Transverse colon (tissue), 4 donors: Measurements from ENCODE around the gene HIGD2B. TPM values are rescaled to one million over a fixed set of nuclear protein-coding genes. Genes with fewer than 3 reads are reported as not detected.

Experiments
- DNase-seq: peaks from one replicate; pipeline ENCODE4 v3.0.0-alpha.2; 2019
- H3K27ac ChIP-seq, 4 donors: fragments of 200-600 bp; sonication (generic); 2 replicates each; pipeline ENCODE4 v1.5.1; 2016 to 2018; ENCODE audit warnings: inconsistent platforms in 4 of 4
- H3K27me3 ChIP-seq: fragments of 200-600 bp; sonication (generic); 2 replicates; pipeline ENCODE4 v1.5.1; 2017; ENCODE audit warnings: inconsistent platforms
- H3K36me3 ChIP-seq, 4 donors: fragments of 200-600 bp; sonication (generic); 2 replicates each; pipeline ENCODE4 v1.5.1; 2017 to 2019; ENCODE audit warnings: inconsistent platforms in 4 of 4
- H3K4me1 ChIP-seq, 4 donors: fragments of 200-600 bp; sonication (generic); 2 replicates each; pipeline ENCODE4 v1.5.1; 2017 to 2020; ENCODE audit warnings: inconsistent platforms in 4 of 4
- H3K4me3 ChIP-seq, 4 donors: fragments of 200-600 bp; sonication (generic); 1 replicate in 1 of 4; 2 replicates in 3 of 4; pipeline versions ENCODE4 v1.5.1 to v1.6.1; 2017 to 2019; ENCODE audit warnings: inconsistent platforms in 4 of 4
- H3K9me3 ChIP-seq, 2 donors: fragments of 200-600 bp; sonication (generic); 2 replicates each; pipeline ENCODE4 v1.5.1; 2017 to 2019; ENCODE audit warnings: inconsistent platforms in 2 of 2
- CTCF ChIP-seq, 5 experiments: fragments of 200-600 bp in 3 of 5; fragments of 450-650 bp in 2 of 5; sonication (generic) in 3 of 5; IDR thresholded peaks; 1 replicate in 2 of 5; 2 replicates in 3 of 5; pipeline ENCODE4 v1.5.1; 2016 to 2017; ENCODE audit warnings: antibody characterized with exemption in 5 of 5, inconsistent platforms in 3 of 5, mild to moderate bottlenecking in 2 of 5, moderate library complexity in 1 of 5
- EP300 ChIP-seq: sonication (generic); formaldehyde crosslinking; IDR thresholded peaks from one replicate; pipeline ENCODE4 v1.6.1; 2017; ENCODE audit warnings: antibody characterized with exemption, low read depth
- POLR2A ChIP-seq: fragments of 450-650 bp; IDR thresholded peaks from one replicate; pipeline ENCODE4 v1.6.1; 2016; ENCODE audit warnings: antibody characterized with exemption, mild to moderate bottlenecking, moderate library complexity
- POLR2AphosphoS5 ChIP-seq, 3 donors: sonication (generic); formaldehyde crosslinking; IDR thresholded peaks; one replicate each; pipeline ENCODE4 v1.6.1; 2016; ENCODE audit warnings: antibody characterized with exemption in 3 of 3
- WGBS, 2 donors: methylation state at CpG; one replicate each; pipeline ENCODE4 v1.1.5; 2018; ENCODE audit warnings: low coverage in 1 of 2; 5-methylcytosine and 5-hydroxymethylcytosine counted together
- in situ Hi-C, 4 donors: fragments of 200-750 bp; cut with MboI; loops; one replicate each; pipeline versions ENCODE4 v1.15.0 to v1.15.1; 2017; ENCODE audit warnings: low sequenced_read_pairs in 3 of 4, low pct_ligation_motif_present in 1 of 4, low pct_unique_long_range_greater_than_20kb in 1 of 4
- intact Hi-C: fragments of 100-400 bp; cut with DNase I; formaldehyde crosslinking; loops from one replicate; pipeline ENCODE4 v1.15.1; 2023; ENCODE audit warnings: low total_unique reads
- total RNA-seq, 4 donors: library from RNA; depleted of rRNA; stranded (reverse); fragments of >200 nt; gene quantifications; one replicate each; pipeline ENCODE4 v1.1.0, GENCODE V29; 2016

The HIGD2B gene
- total RNA-seq, 4 donors from 2014 or later: not detected

GRCh38 chr15:72706266-72706665, 20.3 kb upstream of the HIGD2B start:
- intact Hi-C loops: no loop called here
- WGBS, 2 donors: 89 to 90% methylated on average over 9 to 11 of the region's 11 CpGs
- in situ Hi-C loops: no loop called here

GRCh38 chr15:72700076-72700475, 14.1 kb upstream of the HIGD2B start:
- TF ChIP-seq EP300 (no peak), POLR2AphosphoS5 (IDR thresholded peaks at IDR 0.05) (no peak), POLR2A (no peak), CTCF (IDR thresholded peaks at IDR 0.05) (no peak)
- Histone ChIP-seq H3K9me3 (no peaks in the 10 kb centered on the region), H3K4me3 (no peak overlapping the region), H3K36me3 (no peaks in the 10 kb centered on the region), H3K27me3 (no peaks in the 10 kb centered on the region), H3K27ac (no peak overlapping the region), H3K4me1 (no peaks in the 10 kb centered on the region)
- intact Hi-C loops: no loop called here
- 90 to 94% methylated on average over 6 to 9 of the region's 9 CpGs for WGBS, 2 donors
- in situ Hi-C loops: no loop called here
- DNase-seq: no peak

More at GRCh38 chr15:72706266-72706665, 20.3 kb upstream of the HIGD2B start:
- no peak overlapping the region for H3K4me3 ChIP-seq
- H3K36me3 ChIP-seq: peaks cover 0 to 2% (median under 1%) of the 10 kb centered on the region in 4 donors
- DNase-seq: no peak
- no peaks in the 10 kb centered on the region for H3K9me3 ChIP-seq
- TF ChIP-seq EP300: no peak
- TF ChIP-seq CTCF (IDR thresholded peaks at IDR 0.05): no peak
- TF ChIP-seq POLR2A: no peak
- TF ChIP-seq POLR2AphosphoS5 (IDR thresholded peaks at IDR 0.05): no peak
- no peaks in the 10 kb centered on the region for H3K4me1 ChIP-seq
- no peaks in the 10 kb centered on the region for H3K27me3 ChIP-seq
- H3K27ac ChIP-seq: no peak overlapping the region

GRCh38 chr15:72698938-72699337, 13.0 kb upstream of the HIGD2B start:
- H3K9me3 ChIP-seq: no peaks in the 10 kb centered on the region
- H3K4me3 ChIP-seq: no peak overlapping the region
- TF ChIP-seq CTCF (IDR thresholded peaks at IDR 0.05) (no peak), POLR2A (no peak), POLR2AphosphoS5 (IDR thresholded peaks at IDR 0.05) (no peak), EP300 (no peak)
- H3K27me3 ChIP-seq: no peaks in the 10 kb centered on the region
- intact Hi-C loops: no loop called here
- H3K36me3 ChIP-seq: no peaks in the 10 kb centered on the region
- in situ Hi-C loops: no loop called here
- DNase-seq: no peak
- no peaks in the 10 kb centered on the region for H3K4me1 ChIP-seq
- 92 to 100% methylated on average over 4 to 5 of the region's 5 CpGs for WGBS, 2 donors
- no peak overlapping the region for H3K27ac ChIP-seq

GRCh38 chr15:72690938-72691337, 5.0 kb upstream of the HIGD2B start:
- peaks cover 0 to 12% (median 4%) of the 10 kb centered on the region in 4 donors for H3K4me1 ChIP-seq
- TF ChIP-seq POLR2AphosphoS5 (IDR thresholded peaks at IDR 0.05) (no peak), POLR2A (no peak)
- H3K27ac ChIP-seq: no peak overlapping the region
- no peak for DNase-seq
- WGBS, 2 donors: 82 to 95% methylated on average over 4 to 5 of the region's 5 CpGs
- in situ Hi-C loops: no loop called here
- intact Hi-C loops: no loop called here
- no peaks in the 10 kb centered on the region for H3K9me3 ChIP-seq
- H3K36me3 ChIP-seq: no peaks in the 10 kb centered on the region
- H3K27me3 ChIP-seq: no peaks in the 10 kb centered on the region
- H3K4me3 ChIP-seq: no peak overlapping the region

- H3K27me3 ChIP-seq: no peaks in the 10 kb centered on the region
- intact Hi-C loops: no loop called here
- 97 to 98% methylated on average over 5 of the region's 5 CpGs for WGBS, 2 donors
- in situ Hi-C loops: no loop called here
- peaks cover 3 to 21% (median 9%) of the 10 kb centered on the region in 4 donors for H3K4me1 ChIP-seq
- no peak overlapping the region for H3K4me3 ChIP-seq
- no peaks in the 10 kb centered on the region for H3K9me3 ChIP-seq
- TF ChIP-seq POLR2AphosphoS5 (IDR thresholded peaks at IDR 0.05) (no peak), CTCF (IDR thresholded peaks at IDR 0.05) (no peak), POLR2A (no peak), EP300 (no peak)
- no peak overlapping the region for H3K27ac ChIP-seq
- DNase-seq: no peak
- no peaks in the 10 kb centered on the region for H3K36me3 ChIP-seq
These were observed 2.7 kb upstream of the HIGD2B start for GRCh38 chr15:72688697-72689096.
